Stimulated activated CD8-positive, alpha-beta memory T cell treated with anti-CD3 and anti-CD28 coated beads, Interleukin-15, amount 100 ng/mL, for 48 hours (primary cell): Measurements from ENCODE around the gene CPLX3.
A peak's percentile ranks its signal among the peaks of the same experiment; 100 is the strongest.

Experiments
- DNase-seq, 2 donors: peaks; one replicate each; pipeline ENCODE4 v3.0.0-alpha.2; 2020; ENCODE audit warnings: low read depth in 2 of 2

CPLX3 gene

DNA sequence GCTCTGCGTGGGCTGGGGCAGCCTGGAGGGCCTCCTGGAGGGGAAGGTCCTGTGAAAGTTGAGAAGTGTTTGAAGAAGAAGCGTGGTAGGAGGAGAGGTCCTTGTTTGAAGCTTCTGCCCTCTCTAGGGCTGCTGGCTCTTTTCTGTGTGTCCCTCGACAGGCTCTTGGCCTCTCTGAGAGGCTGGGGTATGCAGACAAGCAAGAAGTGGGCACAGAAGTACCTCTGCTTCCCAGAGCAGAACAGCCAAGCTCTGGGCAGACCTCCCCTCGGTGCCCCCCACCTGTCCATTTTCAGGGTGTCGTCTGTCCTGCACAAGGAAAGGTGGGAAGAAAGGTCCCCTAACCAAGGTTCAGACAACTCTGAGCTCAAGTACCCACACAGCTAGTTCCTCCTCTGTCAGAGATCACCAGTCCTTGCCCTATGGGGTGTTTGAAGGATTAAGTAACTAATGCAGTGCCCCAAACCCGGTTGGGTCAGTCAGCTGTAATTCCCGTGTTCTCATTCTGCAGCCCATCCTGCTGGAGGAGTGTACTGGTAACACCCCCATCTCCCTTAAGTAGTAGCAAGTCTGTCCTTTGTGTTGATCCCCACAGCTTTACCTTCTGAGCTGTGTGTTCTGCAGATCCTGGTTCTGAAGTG lies 38.3 kb upstream of the CPLX3 start:
- DNase-seq, result no peak

DNA sequence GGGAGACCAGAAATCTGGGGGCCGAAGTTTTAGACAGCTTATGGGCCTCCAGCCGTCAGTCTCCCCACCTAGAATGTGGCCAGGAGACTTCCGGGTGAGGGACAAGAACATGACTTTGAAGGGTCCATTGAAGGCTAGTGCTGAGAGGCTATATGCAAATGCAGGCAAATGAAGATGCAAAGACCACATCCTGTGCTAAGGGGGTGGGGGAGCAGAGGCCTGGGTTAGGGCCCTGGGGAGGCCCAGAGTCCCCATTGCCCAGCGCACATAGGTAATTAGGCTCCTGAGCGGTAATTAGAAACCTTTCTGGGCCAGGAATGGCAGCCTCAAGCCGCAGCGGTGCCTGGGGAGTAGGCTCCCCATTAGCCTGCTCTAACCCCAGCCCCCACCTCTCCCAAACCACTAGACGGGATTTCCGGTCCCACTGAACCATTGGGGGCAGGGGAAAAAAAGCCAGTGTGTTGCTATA lies 37.7 kb upstream of the CPLX3 start:
- no peak for DNase-seq

DNA sequence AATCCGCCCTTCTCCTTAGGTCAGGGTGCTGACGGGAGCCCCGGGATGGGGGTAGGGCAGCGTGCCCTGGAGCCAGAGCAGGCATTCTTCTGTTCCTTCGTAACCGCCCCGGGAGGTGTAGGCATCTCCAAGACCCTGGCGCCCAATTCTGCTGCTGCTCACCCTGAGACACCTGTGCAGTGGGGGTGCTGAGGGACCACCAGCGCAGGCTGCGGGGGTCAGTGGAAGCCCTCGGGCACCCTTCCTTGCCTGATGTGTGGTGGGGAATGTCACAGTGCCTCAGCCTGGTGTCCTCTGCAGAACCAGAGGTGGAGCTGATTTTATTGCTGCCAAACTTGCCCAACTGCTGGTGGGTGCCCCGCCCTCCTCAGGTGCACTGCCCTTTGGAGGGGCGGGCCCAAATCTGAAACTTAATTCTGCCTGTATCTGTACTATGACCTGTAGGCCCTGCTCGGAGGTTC lies 37.2 kb upstream of the CPLX3 start:
- DNase-seq, result no peak

DNA sequence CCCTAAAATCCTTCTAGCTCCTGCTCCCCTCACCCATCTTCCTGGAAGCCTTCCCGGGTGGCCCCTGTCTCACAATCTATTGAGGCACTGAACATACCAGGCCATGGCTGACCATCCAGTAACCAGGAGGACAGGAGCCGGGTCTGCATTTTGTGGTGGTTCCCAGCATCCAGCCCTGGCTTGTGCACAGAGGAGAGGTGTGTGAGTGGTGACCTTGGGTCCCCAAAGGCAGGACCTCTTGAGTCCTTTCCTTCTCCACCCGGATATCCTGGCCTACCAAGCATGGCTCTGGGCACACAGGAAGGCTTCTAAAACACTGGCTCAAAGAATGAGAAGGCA lies 36.7 kb upstream of the CPLX3 start:
- DNase-seq, result no peak

DNA sequence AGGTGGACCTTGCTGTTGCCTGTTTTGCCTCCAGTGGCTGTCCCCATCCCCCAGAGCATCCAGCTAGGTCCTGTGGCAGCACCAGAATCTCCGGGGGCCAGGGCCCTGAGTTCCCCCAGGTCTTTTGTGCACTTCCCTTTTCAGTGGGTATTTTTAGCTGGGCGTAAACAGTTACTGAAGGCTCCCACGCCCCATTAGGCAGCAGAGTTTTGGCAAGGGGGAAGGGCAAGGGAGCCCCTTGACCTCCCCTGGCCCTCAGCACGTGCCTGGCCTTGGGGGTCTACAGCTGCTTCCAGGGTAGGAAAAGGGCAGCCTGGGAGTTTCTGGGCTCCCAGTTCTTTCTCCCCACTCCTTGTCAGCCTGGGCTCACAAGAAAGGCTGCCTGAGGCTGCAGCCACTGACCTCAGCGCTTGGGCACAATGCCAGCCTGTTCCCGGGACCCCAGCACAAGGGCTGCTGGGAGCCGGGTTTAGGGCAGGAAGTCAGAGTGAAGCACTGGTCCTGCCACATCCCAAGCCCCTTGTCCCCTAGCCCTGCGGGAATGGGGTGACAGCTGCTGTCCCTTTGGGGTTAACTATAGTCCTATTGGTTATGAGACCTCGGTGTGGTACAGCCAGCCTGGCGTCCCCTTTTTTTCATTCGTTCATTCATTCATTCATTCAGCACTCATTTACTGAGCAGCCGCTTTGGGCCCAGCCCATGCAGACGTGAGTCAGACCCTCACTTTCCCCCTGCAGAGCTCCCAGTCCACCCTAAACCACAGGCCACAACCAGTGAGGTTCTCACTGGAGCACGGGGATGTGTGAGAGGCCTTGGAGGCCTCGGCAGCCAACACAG lies 36.1 kb upstream of the CPLX3 start:
- no peak for DNase-seq

DNA sequence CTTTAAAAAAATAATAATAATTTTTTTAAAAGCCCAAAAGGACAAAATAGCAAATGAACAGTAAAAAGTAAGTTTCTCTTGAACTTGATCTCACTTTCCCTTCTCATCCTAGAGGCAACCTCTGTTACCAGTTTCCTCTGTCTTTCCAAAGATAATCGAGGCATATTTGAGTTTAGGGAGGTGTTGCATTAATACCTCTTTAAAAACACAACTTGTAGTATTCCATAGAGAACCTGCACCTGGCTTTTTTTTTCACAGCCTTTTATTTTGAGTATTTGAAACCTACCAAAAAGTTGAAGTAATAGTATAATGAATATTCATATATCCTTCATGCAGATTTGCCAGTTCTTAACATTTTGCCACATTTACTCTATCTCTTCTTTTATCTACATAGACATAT lies 35.4 kb upstream of the CPLX3 start:
- no peak for DNase-seq

DNA sequence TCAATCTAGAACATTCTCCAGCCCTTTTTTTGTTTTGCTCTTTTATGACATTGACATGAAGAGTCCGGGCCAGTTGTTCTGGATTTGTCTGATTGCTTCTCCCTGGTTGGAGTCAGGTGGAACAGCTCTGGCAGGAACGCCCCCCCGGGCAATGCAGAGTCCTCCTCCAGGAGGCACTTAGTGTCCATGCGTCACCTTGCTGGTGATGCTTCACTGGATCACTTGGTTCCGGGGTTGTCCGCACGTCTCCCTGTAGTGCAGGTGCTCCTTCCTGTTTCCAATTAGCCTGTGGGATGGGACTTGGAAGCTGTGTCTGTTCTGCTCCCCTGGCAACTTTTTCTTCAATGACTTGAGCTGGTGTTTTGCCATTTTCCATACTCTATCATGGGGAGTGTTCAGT lies 34.8 kb upstream of the CPLX3 start:
- DNase-seq, result no peak

DNA sequence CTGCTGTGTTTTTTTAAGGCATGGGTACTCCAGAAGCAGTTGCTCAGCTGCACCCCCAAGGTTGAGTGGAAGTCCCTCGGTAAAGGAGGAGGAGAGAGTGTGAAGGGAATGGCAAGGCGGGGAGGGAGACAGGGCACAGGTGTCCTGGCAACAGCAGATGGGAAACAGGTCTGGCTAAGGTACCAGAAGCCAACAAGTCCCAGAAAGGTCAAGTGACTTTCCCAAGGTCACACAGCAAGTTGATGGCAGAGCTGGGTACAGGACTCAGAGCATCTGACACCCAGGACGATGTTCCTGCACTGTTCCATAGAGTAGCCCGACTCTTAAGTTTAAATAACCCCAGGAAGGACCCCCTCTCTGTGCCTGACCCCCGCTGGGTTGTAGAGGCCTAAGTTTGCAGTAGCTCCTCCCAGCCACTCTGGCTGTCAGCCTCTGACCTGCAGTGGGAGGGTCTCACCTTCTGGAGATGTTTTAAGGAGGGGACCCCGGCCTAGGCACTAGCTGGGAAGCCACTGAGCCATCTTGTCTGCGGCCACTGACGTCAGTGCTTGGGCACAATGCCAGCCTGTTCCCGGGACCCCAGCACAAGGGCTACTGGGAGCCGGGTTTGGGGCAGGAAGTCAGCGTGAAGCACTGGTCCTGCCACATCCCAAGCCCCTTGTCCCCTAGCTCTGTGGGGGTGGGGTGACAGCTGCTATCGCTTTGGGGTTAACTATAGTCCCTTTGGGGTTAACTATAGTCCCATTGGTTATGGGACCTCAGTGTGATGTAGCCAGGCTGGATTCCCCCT lies 34.0 kb upstream of the CPLX3 start:
- no peak for DNase-seq

DNA sequence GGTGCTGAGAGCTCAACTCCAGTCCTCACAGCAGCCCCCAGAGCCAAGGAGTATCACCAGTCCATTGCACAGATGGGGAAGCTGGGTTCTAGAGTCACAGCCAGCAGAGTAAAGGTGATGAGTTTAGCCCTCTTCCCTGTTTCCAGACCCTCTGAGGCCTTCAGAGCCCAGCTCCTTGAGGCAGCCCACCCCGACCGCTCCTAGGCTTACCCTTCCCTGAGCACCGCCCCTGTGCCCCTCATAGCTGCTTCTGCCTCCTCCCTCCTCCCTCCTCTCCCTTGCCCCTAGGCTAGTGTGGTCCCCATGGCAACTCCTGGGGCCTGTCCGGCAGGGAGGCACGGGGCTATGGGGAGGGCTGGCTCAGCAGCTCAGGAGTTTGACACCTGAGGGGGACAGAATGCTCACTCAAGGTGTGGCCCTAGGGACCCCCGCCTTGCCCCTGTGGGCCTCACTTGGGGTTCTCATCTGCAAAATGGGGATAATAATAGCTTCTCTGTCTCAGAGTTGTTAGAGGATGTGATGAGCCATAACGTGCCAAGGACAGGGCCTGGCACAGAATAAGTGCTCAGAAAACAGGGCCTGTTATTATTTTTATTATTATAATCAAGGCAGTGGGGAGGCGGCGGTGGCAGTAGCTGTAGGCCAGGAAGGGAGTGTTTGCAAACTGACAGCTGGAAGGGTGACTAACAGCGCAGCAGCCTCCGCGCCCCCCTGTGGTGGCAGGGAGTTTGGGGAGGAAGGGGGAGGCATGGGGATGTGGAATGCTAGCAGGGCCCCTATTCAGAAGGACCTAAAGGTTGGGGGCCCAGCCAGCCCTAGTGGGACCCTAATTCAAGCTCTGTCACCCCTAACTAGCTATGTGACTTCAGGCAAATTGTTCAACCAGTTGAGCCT lies 33.0 kb upstream of the CPLX3 start:
- DNase-seq, result no peak

DNA sequence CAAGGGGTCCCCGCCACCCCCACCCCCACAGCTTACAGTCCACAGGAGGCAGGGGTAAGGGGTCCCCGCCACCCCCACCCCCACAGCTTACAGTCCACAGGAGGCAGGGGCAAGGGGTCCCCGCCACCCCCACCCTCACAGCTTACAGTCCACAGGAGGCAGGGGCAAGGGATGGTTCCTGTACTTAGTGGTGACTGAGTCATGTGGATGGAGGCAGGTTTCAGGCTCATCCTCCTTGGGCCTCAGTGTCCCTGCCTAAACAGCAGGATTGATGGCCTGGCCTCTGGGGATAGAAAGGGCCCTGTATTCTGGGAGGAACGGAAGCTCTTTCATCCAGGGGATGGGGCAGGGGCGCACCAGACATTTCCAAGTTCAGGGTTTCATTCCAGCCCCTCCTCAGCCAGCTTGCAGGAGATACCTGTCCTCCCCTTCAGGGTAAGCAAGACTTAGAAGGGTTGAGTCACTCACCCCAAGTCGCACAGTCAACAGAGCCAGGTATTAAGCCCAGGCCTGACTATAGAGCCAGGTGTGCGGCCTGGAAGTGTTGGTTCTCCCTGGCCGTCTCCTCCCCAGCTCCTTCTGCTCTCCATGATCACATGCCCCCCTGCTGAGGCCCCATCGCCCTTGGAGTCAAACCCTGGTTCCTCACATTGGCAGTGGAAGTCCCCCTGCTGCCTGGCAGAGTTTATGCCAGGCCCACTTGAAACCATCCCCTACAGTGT lies 32.0 kb upstream of the CPLX3 start:
- DNase-seq, result no peak

DNA sequence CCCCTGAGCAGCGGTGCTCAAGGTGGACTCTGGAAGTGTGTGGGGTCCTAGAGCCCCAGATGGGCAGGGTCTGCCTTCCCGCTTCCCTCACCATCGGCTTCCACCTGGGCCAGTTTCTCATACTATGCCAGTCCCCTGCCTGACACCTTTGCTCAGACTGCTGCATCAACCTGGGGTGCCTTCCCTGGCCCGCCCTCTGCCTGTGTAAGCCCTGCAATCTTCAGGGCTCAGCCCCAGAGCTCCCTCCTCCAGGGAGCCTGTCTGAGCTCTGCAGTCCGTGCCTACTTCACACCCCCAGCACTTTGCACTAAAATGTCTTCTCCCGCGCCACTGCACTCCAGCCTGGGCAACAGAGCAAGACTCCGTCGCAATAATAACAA lies 31.5 kb upstream of the CPLX3 start:
- no peak for DNase-seq

DNA sequence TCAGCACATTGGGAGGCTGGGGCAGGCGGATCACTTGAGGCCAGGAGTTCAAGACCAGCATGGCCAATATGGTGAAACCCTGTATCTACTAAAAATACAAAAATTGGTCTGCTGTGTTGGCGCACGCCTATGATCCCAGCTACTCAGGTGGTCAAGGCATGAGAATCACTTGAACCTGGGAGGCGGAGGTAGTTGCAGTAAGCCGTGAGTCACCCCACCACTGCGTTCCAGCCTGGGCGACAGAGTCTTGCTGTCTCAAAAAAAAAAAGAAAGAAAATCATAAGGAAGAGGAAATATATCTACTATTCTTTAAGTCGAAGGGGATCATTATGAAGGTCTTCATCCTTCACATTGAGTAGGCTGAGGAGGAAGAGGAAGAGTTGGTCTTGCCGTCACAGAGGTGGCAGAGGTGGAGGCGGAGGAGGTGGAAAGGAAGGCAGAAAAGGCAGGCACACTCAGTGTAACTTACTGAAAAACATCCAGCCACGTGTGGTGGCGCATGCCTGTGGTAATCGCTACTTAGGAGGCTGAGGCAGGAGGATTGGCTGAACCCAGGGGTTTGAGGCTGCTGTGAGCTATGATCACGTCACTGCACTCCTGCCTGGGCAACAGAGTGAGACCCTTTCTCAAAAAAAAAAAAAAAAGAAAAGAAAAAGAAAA lies 30.3 kb upstream of the CPLX3 start:
- DNase-seq, result no peak

DNA sequence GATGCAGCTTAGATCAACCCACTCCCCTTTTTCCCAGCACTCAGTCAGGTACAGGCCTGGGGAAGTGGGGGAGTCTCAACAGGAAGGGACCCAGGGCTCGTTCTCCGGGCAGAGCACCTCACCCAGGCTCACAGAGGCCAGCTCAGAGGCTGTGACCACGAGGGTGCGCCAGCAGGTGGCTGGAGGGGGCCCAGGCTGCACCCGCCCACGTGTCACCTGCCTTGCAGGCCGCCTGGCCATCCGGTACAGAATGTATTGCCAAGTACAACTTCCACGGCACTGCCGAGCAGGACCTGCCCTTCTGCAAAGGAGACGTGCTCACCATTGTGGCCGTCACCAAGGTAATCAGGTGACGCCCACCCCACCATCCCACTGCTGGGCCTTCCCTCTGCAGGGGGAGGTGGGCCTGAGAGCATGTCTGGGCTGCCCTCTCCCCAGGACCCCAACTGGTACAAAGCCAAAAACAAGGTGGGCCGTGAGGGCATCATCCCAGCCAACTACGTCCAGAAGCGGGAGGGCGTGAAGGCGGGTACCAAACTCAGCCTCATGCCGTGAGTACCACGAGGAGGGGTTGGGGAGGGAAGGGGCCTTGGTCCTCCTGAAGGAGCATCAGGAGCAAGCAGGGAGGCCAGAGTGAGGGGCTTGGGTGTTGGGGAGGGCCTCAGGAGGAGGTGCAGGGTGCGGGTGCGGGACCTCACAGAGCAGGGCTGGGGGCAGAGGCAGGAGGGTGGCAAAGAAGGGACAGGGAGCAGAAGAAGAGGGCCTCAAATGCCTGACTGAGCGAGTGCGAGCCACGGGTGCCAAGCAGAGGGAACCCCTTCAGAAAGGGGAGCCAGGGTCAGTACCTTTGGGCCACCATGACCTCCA lies 27.8 kb upstream of the CPLX3 start:
- no peak for DNase-seq

DNA sequence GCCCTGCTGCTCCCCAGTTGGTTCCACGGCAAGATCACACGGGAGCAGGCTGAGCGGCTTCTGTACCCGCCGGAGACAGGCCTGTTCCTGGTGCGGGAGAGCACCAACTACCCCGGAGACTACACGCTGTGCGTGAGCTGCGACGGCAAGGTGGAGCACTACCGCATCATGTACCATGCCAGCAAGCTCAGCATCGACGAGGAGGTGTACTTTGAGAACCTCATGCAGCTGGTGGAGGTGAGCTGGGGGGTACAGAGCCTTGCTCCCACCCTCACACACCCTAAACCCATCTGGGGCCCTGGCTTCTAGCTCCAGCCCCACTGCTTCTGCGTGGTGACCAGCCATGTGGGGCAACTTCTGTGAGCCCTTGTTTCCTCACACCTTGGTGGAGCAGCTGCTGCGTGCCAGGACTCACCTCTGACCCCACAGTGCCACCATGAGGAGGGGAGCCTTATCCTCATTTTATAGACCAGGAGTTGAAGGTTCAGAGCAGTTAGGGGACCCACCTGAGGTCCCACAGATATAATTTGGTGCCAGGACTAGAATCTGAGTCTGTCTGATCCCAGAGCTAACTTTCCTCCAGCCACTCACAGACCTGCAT lies 27.1 kb upstream of the CPLX3 start:
- DNase-seq, result no peak

DNA sequence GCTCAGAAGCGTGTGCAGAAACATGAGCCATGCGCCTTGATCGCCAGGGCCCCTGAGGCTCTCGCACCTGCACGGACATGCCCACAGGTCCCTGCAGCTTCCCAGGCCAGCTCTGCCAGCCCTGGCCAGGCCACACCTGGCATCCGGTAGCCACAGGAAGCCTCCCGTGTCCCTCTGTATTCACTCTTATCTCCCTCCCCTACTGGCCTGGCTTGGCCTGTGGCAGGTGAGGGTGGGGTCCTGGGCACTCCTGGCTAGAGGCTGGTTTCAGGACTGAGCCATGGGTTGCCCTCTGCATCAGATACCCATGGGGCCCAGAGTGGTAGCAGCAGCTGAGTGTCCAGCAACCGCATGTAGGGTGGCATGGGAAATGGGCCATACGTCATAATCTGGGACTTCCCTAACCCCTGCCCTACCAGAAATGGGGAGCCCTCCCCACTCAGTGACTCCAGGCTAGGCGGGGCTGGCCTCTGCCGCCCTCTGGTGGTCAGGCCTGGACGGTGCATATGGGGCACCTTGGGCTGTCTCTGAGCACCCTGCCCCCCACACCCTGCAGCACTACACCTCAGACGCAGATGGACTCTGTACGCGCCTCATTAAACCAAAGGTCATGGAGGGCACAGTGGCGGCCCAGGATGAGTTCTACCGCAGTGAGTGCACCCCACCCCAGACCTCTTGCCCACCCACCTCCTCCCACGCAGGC lies 26.4 kb upstream of the CPLX3 start:
- DNase-seq, result peak; percentile 77 to 78

DNA sequence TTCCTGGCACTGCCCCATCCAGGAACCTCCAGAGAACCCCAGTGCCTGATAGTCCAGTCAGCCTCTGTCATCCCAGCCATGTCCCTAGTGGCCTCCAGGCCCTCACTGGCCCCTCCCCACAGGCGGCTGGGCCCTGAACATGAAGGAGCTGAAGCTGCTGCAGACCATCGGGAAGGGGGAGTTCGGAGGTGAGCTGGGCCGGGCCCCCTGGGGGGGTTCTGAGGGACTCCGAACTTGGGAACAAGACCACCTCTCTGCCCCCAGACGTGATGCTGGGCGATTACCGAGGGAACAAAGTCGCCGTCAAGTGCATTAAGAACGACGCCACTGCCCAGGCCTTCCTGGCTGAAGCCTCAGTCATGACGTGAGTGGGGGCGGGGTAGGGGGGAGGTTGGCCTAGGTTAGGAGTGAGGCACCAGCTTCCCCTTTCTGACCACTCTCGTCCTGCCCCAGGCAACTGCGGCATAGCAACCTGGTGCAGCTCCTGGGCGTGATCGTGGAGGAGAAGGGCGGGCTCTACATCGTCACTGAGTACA lies 25.8 kb upstream of the CPLX3 start:
- DNase-seq, result no peak

DNA sequence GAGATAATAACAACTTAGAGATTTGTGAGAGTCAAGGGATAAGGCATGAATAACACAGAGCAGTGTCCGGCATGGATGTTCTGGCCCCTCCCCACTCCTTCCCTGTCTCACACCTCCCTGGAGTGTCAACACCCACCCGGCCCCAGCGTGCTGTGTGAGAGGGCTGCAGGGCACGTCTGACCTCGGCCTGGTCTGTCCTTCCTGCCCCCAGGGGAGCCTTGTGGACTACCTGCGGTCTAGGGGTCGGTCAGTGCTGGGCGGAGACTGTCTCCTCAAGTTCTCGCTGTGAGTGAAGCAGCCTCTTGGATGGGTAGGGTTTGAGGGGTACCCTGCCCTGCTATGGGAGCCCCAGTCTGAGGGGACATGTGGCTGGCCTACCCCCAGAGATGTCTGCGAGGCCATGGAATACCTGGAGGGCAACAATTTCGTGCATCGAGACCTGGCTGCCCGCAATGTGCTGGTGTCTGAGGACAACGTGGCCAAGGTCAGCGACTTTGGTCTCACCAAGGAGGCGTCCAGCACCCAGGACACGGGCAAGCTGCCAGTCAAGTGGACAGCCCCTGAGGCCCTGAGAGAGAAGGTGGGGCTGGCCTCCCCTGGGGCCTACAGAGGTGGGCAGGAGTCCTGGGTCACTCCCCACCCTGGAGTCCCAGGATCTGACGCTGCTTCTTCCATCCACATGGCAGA lies 25.0 kb upstream of the CPLX3 start:
- DNase-seq, result no peak

DNA sequence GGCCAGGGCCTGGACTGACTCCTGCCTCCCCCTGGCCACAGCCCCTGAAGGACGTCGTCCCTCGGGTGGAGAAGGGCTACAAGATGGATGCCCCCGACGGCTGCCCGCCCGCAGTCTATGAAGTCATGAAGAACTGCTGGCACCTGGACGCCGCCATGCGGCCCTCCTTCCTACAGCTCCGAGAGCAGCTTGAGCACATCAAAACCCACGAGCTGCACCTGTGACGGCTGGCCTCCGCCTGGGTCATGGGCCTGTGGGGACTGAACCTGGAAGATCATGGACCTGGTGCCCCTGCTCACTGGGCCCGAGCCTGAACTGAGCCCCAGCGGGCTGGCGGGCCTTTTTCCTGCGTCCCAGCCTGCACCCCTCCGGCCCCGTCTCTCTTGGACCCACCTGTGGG lies 24.1 kb upstream of the CPLX3 start:
- no peak for DNase-seq
